AG09319 (cell line): Measurements from ENCODE around the gene MAP1B.

ENCODE experiments used
- DNase-seq: peaks from one replicate; pipeline ENCODE4 v3.0.0-alpha.2; 2010; ENCODE audit warnings: low read depth; ENCODE audit errors: extremely low read depth
- CTCF ChIP-seq: IDR thresholded peaks from 2 replicates; pipeline ENCODE4 v1.5.1; 2011; ENCODE audit warnings: low read depth, mild to moderate bottlenecking, inconsistent platforms, low read length, moderate library complexity

The MAP1B gene

GRCh38 chr5:72110394-72111013 lies 3.2 kb downstream of the MAP1B start:
- no peak for DNase-seq
- no peak for TF ChIP-seq CTCF

DNA sequence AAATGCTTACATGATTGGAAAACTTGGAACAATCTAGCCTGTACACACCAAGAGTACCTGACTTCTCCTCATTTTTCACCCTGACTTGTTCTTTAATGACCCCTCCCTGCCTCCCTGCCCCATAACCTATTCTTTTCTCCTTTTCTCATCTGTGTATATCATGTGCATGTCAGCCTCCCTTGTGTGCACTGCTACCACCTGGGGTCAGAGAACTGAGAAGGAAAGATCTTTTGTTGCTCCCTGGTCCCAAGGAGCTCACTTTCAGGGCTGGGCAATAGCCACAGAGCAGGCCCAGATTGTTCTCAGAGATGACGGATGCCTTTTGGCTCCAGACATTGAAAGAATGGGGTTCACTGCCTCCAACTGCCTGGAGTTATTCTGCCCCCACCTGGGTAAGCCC lies 5.1 kb downstream of the MAP1B start:
- DNase-seq: no peak
- no peak for TF ChIP-seq CTCF

DNA sequence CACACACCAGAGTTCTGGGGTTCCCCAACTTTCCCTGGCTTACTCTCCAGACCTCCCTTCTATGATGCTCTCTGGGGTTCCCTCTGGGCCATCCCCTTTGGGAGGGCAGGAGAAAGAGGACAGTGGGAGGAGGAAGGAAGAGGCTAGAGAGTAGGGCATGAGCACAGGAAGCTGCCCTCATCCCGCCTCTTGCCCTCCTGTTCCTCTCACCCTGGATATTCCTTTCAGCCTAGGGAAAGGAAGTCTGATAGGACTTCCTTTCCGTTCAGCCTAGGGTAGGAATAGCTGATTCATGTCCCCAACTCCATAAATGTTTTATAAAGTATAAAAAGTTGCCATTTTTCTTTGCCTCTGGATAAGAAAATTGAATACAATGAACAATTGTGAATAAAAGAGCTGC lies 7.4 kb downstream of the MAP1B start:
- TF ChIP-seq CTCF: no peak

GRCh38 chr5:72115296-72115695 lies 8.0 kb downstream of the MAP1B start:
- DNase-seq: no peak
- no peak for TF ChIP-seq CTCF

More for the DNA sequence above, 7.4 kb downstream of the MAP1B start:
- DNase-seq: no peak

- no peak for TF ChIP-seq CTCF
- DNase-seq: no peak
These were observed 10.0 kb downstream of the MAP1B start for GRCh38 chr5:72117307-72117706.

DNA sequence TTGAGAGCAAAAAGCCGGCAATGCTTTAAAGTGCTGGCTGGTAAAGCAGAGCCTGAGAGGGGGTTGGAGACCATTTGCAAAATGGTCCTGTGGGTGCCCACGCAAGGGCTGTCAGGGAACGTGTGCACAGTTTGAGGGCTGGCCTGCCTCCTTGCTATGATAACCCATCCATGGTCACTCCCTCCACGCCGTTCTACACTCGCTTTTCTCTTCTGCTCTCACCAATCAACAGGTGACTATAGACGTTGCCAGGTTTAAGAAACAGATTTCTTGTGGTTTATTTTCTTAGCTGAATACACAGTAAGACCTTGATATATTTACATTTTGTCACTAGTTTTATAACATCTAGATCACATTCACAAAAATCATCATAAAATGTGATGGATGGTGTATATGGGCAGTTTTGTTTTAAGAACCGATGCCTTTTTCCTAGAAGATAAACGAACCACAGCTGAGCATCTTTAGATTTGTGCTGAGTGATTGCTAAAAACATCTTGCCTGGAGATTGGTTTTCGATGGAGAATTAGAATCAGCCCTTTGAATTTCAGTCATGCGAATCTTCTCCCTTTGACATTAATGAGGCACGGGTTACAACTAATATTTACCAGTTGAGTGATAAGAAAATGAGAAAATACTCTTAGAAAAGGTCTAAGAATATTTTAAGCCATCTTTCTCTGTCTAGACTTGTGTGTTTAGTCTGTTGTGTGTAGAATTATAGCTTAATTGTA lies 13.9 kb downstream of the MAP1B start:
- no peak for TF ChIP-seq CTCF
- no peak for DNase-seq

GRCh38 chr5:72121780-72122445 lies 14.6 kb downstream of the MAP1B start:
- no peak for TF ChIP-seq CTCF
- DNase-seq: no peak
